ENCODE measurements around the gene CCDC127.
"Not testable (repeated sequence)": the region's sequence is repeated elsewhere in the genome, so short reads cannot be mapped to it uniquely, and the experiment has no call there.

CCDC127 gene

GRCh38 chr5:233426-233825 lies 15.5 kb upstream of the CCDC127 start:
- DNase-seq (ENCODE audit: low spot score): not testable (repeated sequence)

GRCh38 chr5:231661-232060 lies 13.7 kb upstream of the CCDC127 start:
- no peak for DNase-seq (ENCODE audit: low spot score)

GRCh38 chr5:230711-231110 lies 12.8 kb upstream of the CCDC127 start:
- DNase-seq (ENCODE audit: low spot score): no peak

GRCh38 chr5:228886-229285 lies 10.9 kb upstream of the CCDC127 start:
- no peak for DNase-seq (ENCODE audit: low spot score)

GRCh38 chr5:227375-227774 lies 9.4 kb upstream of the CCDC127 start:
- DNase-seq (ENCODE audit: low spot score): not testable (repeated sequence)

- no peak for DNase-seq (ENCODE audit: low spot score)
Measured at GRCh38 chr5:225334-225733, 7.4 kb upstream of the CCDC127 start.

GRCh38 chr5:223791-224190 lies 5.8 kb upstream of the CCDC127 start:
- DNase-seq (ENCODE audit: low spot score): no peak

GRCh38 chr5:222951-223715 lies 5.2 kb upstream of the CCDC127 start:
- DNase-seq (ENCODE audit: low spot score): not testable (repeated sequence)

- DNase-seq (ENCODE audit: low spot score): no peak
Measured at GRCh38 chr5:219991-220390, 2.0 kb upstream of the CCDC127 start.

GRCh38 chr5:219460-219863 lies 1.5 kb upstream of the CCDC127 start:
- no peak for DNase-seq (ENCODE audit: low spot score)

- DNase-seq (ENCODE audit: low spot score): no peak
Measured at GRCh38 chr5:218457-219291, 721 bp upstream of the CCDC127 start.

- DNase-seq (ENCODE audit: low spot score): not testable (repeated sequence)
Measured at GRCh38 chr5:216076-216475, 1.9 kb downstream of the CCDC127 start.

GRCh38 chr5:215256-215655 lies 2.7 kb downstream of the CCDC127 start:
- DNase-seq (ENCODE audit: low spot score): not testable (repeated sequence)

- DNase-seq (ENCODE audit: low spot score): no peak
Measured at GRCh38 chr5:213803-214395, 4.1 kb downstream of the CCDC127 start.

- DNase-seq (ENCODE audit: low spot score): no peak
Measured at GRCh38 chr5:208449-209114, 9.4 kb downstream of the CCDC127 start.

GRCh38 chr5:207599-207998 lies 10.4 kb downstream of the CCDC127 start:
- DNase-seq (ENCODE audit: low spot score): no peak

GRCh38 chr5:206927-207536 lies 10.9 kb downstream of the CCDC127 start:
- DNase-seq (ENCODE audit: low spot score): no peak

- no peak for DNase-seq (ENCODE audit: low spot score)
Measured at GRCh38 chr5:206406-206805, 11.5 kb downstream of the CCDC127 start.

GRCh38 chr5:204966-205670 lies 12.8 kb downstream of the CCDC127 start:
- DNase-seq (ENCODE audit: low spot score): no peak

GRCh38 chr5:204462-204861 lies 13.5 kb downstream of the CCDC127 start:
- DNase-seq (ENCODE audit: low spot score): no peak

- no peak for DNase-seq (ENCODE audit: low spot score)
Measured at GRCh38 chr5:204001-204400, 14.0 kb downstream of the CCDC127 start.

All from AG08396 (cell line).